HuH-7 (cell line): ENCODE measurements around the gene SLC1A3.
A peak's percentile ranks its signal among the peaks of the same experiment; 100 is the strongest.

Experiments
- DNase-seq: peaks from one replicate; pipeline ENCODE4 v3.0.0; 2011; ENCODE audit warnings: low spot score

SLC1A3 gene

DNA sequence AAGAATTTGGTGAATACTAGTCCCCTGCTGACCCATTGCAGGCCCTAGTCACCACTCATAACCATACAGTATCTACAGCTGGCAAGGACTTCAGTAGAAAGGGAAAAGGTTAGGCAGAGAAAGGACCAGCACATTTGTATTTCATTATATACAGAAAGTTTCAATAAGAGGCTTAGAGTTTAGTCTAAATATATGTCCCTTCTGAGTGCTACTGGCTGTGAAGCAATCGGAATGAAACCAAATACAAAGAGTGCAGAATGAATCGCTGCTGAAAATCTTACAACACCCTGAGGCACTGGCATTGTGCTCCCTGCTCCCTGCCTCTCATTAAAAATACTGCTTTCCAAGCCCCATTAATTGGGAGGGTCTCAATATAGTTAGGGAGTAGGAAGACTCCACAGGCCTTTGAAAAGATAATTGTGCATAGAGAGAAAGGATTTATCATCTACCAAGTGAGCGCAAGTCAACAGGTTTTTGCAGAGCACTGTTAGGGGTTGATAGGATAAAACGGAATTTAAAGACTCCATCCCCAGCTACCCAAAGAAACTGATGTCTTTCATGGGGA, 110.8 kb downstream of the SLC1A3 start:
- no peak for DNase-seq

DNA sequence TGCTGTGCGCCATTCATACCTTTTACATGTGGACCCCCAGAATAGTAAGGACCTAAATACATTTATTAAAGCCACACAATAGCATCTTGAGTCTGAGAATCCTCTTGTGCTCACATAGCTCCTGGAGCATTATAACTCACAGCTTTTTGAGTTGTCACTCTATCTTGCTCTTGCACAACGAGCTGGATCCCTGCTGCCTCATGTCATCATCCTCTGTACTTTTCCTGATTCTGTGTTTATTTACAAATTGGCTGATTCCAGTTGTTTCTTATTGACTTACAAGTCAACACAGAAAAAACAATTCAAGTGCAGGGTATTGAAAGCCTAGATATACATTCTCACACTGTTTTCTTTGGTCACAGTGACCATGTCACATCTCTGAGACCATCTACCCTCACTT, 112.9 kb downstream of the SLC1A3 start:
- DNase-seq, result no peak

DNA sequence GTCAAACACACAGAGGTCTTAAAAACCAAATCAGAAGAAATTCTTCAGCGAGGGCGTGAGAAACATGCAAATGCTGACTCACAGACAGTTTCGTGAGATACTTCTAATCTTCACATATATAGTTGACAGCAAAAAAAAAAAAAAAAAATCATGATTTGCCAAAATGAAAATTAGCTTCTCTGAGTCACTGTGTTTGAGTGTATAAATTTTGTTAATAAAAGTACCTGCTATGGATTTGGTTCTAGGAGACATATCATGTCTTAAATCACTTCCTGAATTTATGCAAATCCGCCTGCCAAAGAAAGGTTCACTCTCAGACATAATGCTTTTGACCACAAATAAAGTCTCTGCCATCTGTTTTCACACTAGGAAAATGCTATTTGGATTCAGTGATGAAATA, 114.3 kb downstream of the SLC1A3 start:
- no peak for DNase-seq

DNA sequence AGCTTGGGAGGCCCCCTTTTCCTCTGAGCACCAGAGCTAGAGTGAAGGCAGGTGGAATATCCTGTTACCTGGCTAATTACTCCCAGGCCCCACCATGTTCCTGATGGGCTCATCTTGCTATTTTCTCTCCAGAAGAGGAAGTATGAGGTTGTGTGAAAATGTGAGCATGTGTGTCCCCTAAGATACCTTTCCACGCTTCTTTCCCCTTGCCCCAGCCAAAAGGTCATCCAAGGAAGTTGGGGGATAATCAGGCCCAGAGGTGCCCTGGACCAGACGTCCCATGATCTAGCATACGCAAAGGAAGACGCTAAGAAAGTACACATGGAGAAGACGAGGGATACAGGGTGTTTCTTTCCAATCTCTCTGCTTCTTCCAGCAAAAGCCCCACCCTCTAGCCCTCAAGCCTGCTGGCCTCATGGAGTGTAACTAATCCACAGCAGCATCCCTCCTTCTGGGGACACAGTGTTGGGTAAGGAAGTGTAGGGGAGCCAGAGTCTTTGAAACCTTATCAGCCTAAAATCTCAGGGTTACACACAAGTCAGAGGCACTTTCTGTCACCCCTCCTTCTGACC, 115.3 kb downstream of the SLC1A3 start:
- DNase-seq, result no peak

DNA sequence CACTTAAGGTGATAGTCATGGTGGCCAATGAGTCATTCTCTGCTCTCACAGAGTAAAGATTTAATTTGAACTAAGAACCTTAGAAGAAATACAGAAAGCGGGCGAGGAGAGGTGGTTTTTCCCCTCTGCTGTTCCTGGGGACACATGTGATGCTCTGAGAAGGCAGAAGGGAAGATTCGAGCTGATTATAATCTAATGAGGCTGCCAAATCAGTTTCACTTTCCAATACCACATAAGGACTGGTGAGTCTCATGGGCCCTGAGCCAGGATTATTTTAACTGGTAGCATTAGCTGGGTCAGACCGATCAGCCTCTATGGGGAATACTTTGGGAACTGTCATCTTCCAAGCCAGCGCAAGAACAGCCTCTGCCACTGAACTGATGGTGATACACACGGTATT, 116.5 kb downstream of the SLC1A3 start:
- no peak for DNase-seq

DNA sequence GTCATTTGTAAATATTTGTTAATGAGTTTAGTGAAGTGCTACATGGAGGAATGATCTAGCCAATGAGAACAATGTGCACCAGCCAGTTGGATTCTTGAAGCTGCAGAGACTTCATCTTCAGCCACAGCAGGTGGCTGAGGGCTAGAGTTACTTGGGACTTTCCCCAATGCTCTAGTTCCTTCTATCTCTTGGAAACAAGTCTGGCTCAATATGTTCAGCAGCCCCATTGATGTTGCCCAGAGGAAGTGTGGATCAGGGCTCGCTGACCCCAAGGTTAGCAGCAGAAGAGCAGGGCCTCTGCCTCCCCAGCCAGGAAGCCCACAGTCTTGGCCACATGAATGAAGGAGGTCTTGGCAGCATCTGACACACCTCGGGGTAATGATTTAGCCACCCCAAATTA, 117.5 kb downstream of the SLC1A3 start:
- no peak for DNase-seq

DNA sequence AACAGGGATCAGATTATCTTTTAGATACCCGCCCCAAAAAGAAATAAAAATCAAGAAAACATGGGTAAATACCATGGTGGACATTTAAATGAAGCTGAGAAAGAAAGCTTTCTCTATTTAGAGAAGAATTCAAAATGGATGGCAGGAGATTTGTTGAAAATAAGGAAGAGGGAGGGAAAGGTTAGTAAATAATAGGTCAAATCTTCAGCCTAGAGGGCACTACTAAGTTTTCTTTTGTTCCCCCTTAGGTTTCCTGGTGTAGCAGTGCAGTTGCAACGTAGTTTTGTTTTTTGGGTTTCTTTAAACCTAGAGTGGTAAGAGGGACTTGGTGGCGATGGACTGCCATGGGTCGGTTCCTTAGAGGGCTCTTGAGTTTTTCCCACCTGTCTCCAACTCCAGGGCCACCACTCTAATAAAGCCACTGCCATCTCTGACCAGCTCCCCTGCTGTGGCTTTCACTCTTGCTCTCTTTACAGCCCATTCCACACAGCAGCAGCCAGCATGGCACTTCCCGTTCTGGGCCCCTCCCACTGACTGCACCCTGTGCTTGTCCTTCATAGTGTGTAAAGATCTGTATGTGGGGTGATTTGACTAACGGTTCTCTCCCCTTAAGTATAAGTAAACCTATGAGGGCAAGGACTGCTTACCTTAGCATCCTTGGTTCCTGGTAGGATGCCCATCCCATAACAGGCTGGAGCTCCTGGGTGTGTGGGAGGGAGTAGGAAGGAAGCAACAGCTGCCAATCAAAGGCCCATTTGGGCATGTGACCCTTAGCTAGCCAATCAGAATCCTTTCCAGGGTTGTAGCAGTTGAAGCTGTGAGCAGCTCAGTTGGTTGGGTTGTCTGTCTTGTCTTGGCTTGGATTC, 118.3 kb downstream of the SLC1A3 start:
- DNase-seq, result no peak

DNA sequence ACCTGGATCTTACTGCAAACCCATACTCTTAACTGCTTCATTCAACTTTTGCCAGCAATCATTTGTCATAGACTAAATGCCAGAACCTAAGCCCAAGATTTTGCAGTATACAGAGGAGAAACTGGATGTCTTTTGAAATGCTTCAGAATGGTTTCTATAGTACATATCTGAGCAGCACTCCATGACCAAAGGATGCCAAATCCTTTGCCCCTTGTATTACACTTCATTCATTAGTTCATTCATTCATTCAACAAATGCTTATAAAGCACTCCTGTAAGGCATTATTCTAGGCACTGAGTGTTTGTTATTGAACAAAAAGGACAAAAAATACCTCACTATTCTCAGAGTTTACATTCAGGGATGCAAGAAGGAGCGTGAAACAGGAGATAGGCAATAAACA, 119.9 kb downstream of the SLC1A3 start:
- no peak for DNase-seq

DNA sequence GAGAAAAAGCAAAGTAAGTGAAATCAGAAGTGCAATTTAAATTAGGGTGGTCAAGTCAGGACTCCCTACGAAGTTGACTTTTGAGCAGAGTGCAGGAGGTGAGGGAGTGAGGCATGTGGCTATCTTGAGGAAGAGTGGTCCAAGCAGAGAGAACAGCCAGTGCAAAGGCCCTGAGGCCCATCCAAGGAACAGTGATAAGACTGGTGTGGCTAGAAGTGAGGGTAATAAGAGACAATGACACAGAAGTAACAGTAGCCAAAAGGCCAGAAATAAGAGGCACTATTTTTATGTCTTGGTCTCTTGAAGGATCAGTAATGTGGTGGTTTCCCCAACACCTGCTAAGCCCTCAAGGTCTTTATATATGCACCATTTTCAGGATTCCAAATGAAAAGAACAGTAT, 120.4 kb downstream of the SLC1A3 start:
- no peak for DNase-seq

DNA sequence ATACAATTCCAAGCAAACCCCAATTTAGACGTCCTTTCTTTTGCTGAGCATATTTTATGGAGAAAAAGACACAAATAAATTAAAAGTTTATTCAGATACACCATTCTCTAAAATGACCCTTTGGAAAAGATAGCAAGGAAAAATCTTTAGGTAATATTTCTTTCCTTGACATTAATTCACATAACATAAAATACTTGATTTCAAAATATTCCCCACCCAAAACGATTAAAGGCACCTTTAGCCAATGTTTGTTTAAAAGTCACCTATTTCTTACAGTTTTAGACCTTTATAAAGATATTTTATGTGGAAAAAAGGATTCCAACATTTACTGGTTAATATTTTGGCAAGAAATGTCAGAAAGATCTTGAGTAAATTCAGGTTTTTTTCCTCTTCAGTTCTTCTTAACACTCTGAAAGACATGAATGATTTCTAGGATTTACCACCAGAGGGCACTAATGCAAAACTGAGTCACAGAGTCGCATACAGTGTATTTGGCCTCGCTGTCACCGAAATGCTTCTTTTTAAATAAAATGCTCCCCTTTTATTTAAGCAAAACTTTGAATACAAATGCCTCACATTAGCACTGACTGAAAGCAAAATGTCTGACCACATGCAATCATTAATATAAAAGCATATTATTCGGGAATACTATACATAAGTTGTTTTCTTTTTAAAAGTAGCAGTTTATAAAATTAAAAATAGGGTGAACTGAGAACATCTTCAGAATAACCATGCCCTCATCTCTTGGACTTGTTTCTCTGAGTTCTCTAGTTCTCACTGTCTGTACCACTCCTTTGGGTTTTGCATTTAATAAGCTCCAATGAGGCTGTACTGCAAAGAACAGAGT, 122.5 kb downstream of the SLC1A3 start:
- no peak for DNase-seq

DNA sequence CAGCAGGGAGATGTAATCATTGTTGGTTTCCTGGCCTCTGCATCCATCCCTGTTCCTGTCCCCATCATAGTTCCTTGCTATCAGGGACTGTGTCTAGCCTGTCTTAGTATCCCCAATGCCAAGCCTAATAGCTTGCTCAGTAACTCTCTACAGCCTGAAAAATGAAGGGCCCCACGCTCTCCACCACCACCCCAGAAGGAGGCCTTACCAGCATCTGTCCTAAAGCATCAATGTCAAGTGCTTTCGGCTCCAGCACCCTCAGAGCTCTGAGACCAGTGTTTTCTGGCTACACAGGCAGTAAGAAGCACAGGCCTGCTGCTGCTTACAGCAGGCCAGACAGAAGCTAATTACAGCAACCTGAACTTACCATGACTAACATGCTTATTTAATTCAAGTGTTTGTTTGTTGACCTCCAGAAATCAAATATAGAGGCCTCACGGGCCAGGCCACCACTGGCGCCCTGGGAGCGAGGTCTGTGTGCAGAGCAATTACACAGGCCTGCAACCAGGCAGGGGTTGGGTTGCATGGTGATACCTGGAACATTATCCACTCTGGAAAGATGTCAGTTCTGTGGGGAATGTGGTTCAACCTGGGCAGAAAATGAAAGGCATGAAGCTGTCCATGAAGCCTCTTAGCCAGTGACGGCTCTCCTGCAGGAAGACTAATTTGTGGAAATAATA, 124.3 kb downstream of the SLC1A3 start:
- DNase-seq, result no peak

DNA sequence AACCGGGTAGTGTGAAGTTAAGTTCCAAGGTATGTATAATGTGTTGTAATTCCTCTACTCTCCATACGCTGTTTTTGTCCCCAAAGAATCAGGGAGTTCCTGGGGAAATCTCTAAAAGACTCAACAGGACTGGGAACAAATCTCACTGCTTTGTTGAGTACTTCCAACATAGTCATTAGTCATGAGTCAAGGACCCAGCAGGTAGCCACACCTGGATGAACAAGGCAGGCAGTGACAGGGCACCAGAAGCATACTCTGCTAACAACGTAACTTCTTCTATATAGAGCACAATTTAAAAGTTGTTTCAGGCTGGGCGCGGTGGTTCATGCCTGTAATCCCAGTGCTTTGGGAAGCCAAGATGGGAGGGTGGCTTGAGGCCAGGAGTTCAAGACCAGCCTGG, 126.8 kb downstream of the SLC1A3 start:
- DNase-seq, result no peak

DNA sequence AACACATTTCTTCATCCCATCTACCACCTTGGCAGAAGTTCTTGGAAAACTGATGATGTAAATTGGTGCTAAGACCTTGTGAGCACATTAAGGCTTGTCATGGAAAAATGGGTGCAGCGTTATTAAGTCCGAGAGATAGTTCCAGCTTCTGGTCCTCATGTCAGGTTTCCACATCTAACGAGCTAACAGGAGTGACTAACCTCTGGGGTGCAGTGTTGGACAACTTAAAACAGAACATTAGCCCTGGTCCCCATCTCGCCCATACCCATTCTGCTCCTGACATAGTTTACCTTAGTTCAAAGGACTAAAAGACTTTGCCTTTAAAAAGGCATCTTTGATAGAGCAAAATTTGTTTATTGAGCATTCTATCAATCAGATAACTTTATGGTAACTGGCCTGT, 128.0 kb downstream of the SLC1A3 start:
- peak; percentile 51 for DNase-seq

DNA sequence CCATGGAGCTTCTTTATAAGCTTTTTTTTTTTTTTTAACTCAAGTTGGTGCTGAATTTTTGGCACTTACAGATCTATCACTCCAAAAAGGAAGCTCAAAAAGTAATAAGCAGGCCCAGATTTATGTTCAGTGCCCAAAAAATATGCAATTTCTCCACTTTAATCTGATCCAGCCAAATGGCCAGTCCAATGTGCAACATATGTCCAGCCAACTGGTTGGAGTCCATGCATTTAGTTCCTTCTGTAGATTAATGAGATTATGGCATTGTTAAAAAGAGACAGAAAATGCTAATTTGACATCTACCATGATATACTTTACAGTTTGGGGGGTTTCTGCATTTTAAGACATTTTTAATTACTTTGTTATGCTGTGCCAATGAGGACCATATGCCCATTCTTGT, 129.5 kb downstream of the SLC1A3 start:
- DNase-seq, result no peak
